ENCODE measurements around the gene GOLIM4. TPM values are rescaled to one million over a fixed set of nuclear protein-coding genes. Genes with fewer than 3 reads are reported as not detected.

GOLIM4 gene
- total RNA-seq, 1 experiment from 2014 or later, result 22.4 TPM

GRCh38 chr3:167978071-167978470, 117.7 kb downstream of the GOLIM4 start:
- no peak for DNase-seq (ENCODE audit: low read depth)
- in situ Hi-C loops (cut with HindIII; ENCODE audit: low pct_unique_long_range_greater_than_20kb, low sequenced_read_pairs), result no loop called here

- DNase-seq (ENCODE audit: low read depth), result no peak
- in situ Hi-C loops (cut with HindIII; ENCODE audit: low pct_unique_long_range_greater_than_20kb, low sequenced_read_pairs), result no loop called here
These were observed 119.0 kb downstream of the GOLIM4 start for GRCh38 chr3:167976516-167977361.

GRCh38 chr3:167973901-167974300, 121.8 kb downstream of the GOLIM4 start:
- in situ Hi-C loops (cut with HindIII; ENCODE audit: low pct_unique_long_range_greater_than_20kb, low sequenced_read_pairs), result no loop called here
- DNase-seq (ENCODE audit: low read depth), result no peak

- DNase-seq (ENCODE audit: low read depth), result no peak
- in situ Hi-C loops (cut with HindIII; ENCODE audit: low pct_unique_long_range_greater_than_20kb, low sequenced_read_pairs), result no loop called here
These were observed 122.7 kb downstream of the GOLIM4 start for GRCh38 chr3:167973046-167973445.

GRCh38 chr3:167972502-167972901, 123.2 kb downstream of the GOLIM4 start:
- in situ Hi-C loops (cut with HindIII; ENCODE audit: low pct_unique_long_range_greater_than_20kb, low sequenced_read_pairs), result no loop called here
- DNase-seq (ENCODE audit: low read depth), result no peak

GRCh38 chr3:167969548-167969947, 126.2 kb downstream of the GOLIM4 start:
- in situ Hi-C loops (cut with HindIII; ENCODE audit: low pct_unique_long_range_greater_than_20kb, low sequenced_read_pairs), result no loop called here
- no peak for DNase-seq (ENCODE audit: low read depth)

- in situ Hi-C loops (cut with HindIII; ENCODE audit: low pct_unique_long_range_greater_than_20kb, low sequenced_read_pairs), result no loop called here
- DNase-seq (ENCODE audit: low read depth), result no peak
These were observed 128.3 kb downstream of the GOLIM4 start for GRCh38 chr3:167967257-167968036.
